Measurements from ENCODE around the gene PYGO1.
A peak's percentile ranks its signal among the peaks of the same experiment; 100 is the strongest.
"Not testable (repeated sequence)": the region's sequence is repeated elsewhere in the genome, so short reads cannot be mapped to it uniquely, and the experiment has no call there.

Gene PYGO1

GRCh38 chr15:55546718-55547117 is 41.4 kb downstream of the PYGO1 start:
- H3K36me3 ChIP-seq (ENCODE audit: insufficient read depth, low read length) = no peaks in the 10 kb centered on the region
- no peaks in the 10 kb centered on the region for H3K4me1 ChIP-seq (ENCODE audit: insufficient read depth, low read length)
- no peak overlapping the region for H3K9ac ChIP-seq (ENCODE audit: low read depth, low read length)
- no peaks in the 10 kb centered on the region for H3K9me3 ChIP-seq (ENCODE audit: control insufficient read depth, insufficient read depth, low read length)

GRCh38 chr15:55535436-55535835 is 52.7 kb downstream of the PYGO1 start:
- Histone ChIP-seq H3K9me3 (ENCODE audit: control insufficient read depth, insufficient read depth, low read length) (no peaks in the 10 kb centered on the region), H3K4me1 (ENCODE audit: insufficient read depth, low read length) (no peaks in the 10 kb centered on the region; the same call in 1 of the 2 replicates), H3K9ac (ENCODE audit: low read depth, low read length) (no peak overlapping the region), H3K36me3 (ENCODE audit: insufficient read depth, low read length) (no peaks in the 10 kb centered on the region)

GRCh38 chr15:55532944-55533343 is 55.2 kb downstream of the PYGO1 start:
- H3K9me3 ChIP-seq (ENCODE audit: control insufficient read depth, insufficient read depth, low read length) = no peaks in the 10 kb centered on the region
- H3K4me1 ChIP-seq (ENCODE audit: insufficient read depth, low read length) = no peaks in the 10 kb centered on the region; the same call in 1 of the 2 replicates
- no peak overlapping the region for H3K9ac ChIP-seq (ENCODE audit: low read depth, low read length)
- H3K36me3 ChIP-seq (ENCODE audit: insufficient read depth, low read length) = no peaks in the 10 kb centered on the region

- no peaks in the 10 kb centered on the region for H3K36me3 ChIP-seq (ENCODE audit: insufficient read depth, low read length)
- H3K4me1 ChIP-seq (ENCODE audit: insufficient read depth, low read length) = no peaks in the 10 kb centered on the region; the same call in 1 of the 2 replicates
- H3K9ac ChIP-seq (ENCODE audit: low read depth, low read length) = no peak overlapping the region
- H3K9me3 ChIP-seq (ENCODE audit: control insufficient read depth, insufficient read depth, low read length) = no peaks in the 10 kb centered on the region
These were observed 57.3 kb downstream of the PYGO1 start for GRCh38 chr15:55530861-55531313.

GRCh38 chr15:55528812-55529211 is 59.3 kb downstream of the PYGO1 start:
- H3K9ac ChIP-seq (ENCODE audit: low read depth, low read length) = no peak overlapping the region
- H3K36me3 ChIP-seq (ENCODE audit: insufficient read depth, low read length) = no peaks in the 10 kb centered on the region
- no peaks in the 10 kb centered on the region; the same call in 1 of the 2 replicates for H3K4me1 ChIP-seq (ENCODE audit: insufficient read depth, low read length)
- no peaks in the 10 kb centered on the region for H3K9me3 ChIP-seq (ENCODE audit: control insufficient read depth, insufficient read depth, low read length)

GRCh38 chr15:55527150-55527549 is 61.0 kb downstream of the PYGO1 start:
- H3K9me3 ChIP-seq (ENCODE audit: control insufficient read depth, insufficient read depth, low read length) = no peaks in the 10 kb centered on the region; the same call in 1 of the 2 replicates
- H3K4me1 ChIP-seq (ENCODE audit: insufficient read depth, low read length) = no peaks in the 10 kb centered on the region; the same call in 1 of the 2 replicates
- H3K9ac ChIP-seq (ENCODE audit: low read depth, low read length) = no peak overlapping the region
- H3K36me3 ChIP-seq (ENCODE audit: insufficient read depth, low read length) = no peaks in the 10 kb centered on the region

GRCh38 chr15:55526559-55527036 is 61.5 kb downstream of the PYGO1 start:
- Histone ChIP-seq H3K4me1 (ENCODE audit: insufficient read depth, low read length) (no peaks in the 10 kb centered on the region; the same call in 1 of the 2 replicates), H3K9ac (ENCODE audit: low read depth, low read length) (no peak overlapping the region), H3K9me3 (ENCODE audit: control insufficient read depth, insufficient read depth, low read length) (no peaks in the 10 kb centered on the region; the same call in 1 of the 2 replicates), H3K36me3 (ENCODE audit: insufficient read depth, low read length) (no peaks in the 10 kb centered on the region)

- H3K4me1 ChIP-seq (ENCODE audit: insufficient read depth, low read length) = no peaks in the 10 kb centered on the region
- no peaks in the 10 kb centered on the region; the same call in 1 of the 2 replicates for H3K9me3 ChIP-seq (ENCODE audit: control insufficient read depth, insufficient read depth, low read length)
- H3K9ac ChIP-seq (ENCODE audit: low read depth, low read length) = no peak overlapping the region
- H3K36me3 ChIP-seq (ENCODE audit: insufficient read depth, low read length) = no peaks in the 10 kb centered on the region
These were observed 65.2 kb downstream of the PYGO1 start for GRCh38 chr15:55522742-55523450.

- H3K4me1 ChIP-seq (ENCODE audit: insufficient read depth, low read length) = no peaks in the 10 kb centered on the region; the same call in 1 of the 2 replicates
- H3K9ac ChIP-seq (ENCODE audit: low read depth, low read length) = no peak overlapping the region
- H3K36me3 ChIP-seq (ENCODE audit: insufficient read depth, low read length) = no peaks in the 10 kb centered on the region
- no peaks in the 10 kb centered on the region; the same call in 1 of the 2 replicates for H3K9me3 ChIP-seq (ENCODE audit: control insufficient read depth, insufficient read depth, low read length)
These were observed 69.5 kb downstream of the PYGO1 start for GRCh38 chr15:55518641-55519040.

GRCh38 chr15:55518009-55518408 is 70.1 kb downstream of the PYGO1 start:
- H3K9ac ChIP-seq (ENCODE audit: low read depth, low read length) = no peak overlapping the region
- H3K36me3 ChIP-seq (ENCODE audit: insufficient read depth, low read length) = no peaks in the 10 kb centered on the region
- H3K4me1 ChIP-seq (ENCODE audit: insufficient read depth, low read length) = no peaks in the 10 kb centered on the region; the same call in 1 of the 2 replicates
- H3K9me3 ChIP-seq (ENCODE audit: control insufficient read depth, insufficient read depth, low read length) = no peaks in the 10 kb centered on the region

GRCh38 chr15:55515991-55516776 is 72.0 kb downstream of the PYGO1 start:
- Histone ChIP-seq H3K4me1 (ENCODE audit: insufficient read depth, low read length) (no peaks in the 10 kb centered on the region; the same call in 1 of the 2 replicates), H3K36me3 (ENCODE audit: insufficient read depth, low read length) (no peaks in the 10 kb centered on the region), H3K9me3 (ENCODE audit: control insufficient read depth, insufficient read depth, low read length) (no peaks in the 10 kb centered on the region), H3K9ac (ENCODE audit: low read depth, low read length) (no peak overlapping the region)

GRCh38 chr15:55515491-55515890 is 72.7 kb downstream of the PYGO1 start:
- Histone ChIP-seq H3K36me3 (ENCODE audit: insufficient read depth, low read length) (no peaks in the 10 kb centered on the region), H3K9ac (ENCODE audit: low read depth, low read length) (no peak overlapping the region), H3K9me3 (ENCODE audit: control insufficient read depth, insufficient read depth, low read length) (no peaks in the 10 kb centered on the region), H3K4me1 (ENCODE audit: insufficient read depth, low read length) (no peaks in the 10 kb centered on the region; the same call in 1 of the 2 replicates)

- no peaks in the 10 kb centered on the region for H3K9me3 ChIP-seq (ENCODE audit: control insufficient read depth, insufficient read depth, low read length)
- H3K4me1 ChIP-seq (ENCODE audit: insufficient read depth, low read length) = no peaks in the 10 kb centered on the region; the same call in 1 of the 2 replicates
- H3K36me3 ChIP-seq (ENCODE audit: insufficient read depth, low read length) = no peaks in the 10 kb centered on the region
- H3K9ac ChIP-seq (ENCODE audit: low read depth, low read length) = no peak overlapping the region
These were observed 73.7 kb downstream of the PYGO1 start for GRCh38 chr15:55514414-55514850.

GRCh38 chr15:55513621-55514413 is 74.3 kb downstream of the PYGO1 start:
- not testable (repeated sequence) for H3K9me3 ChIP-seq (ENCODE audit: control insufficient read depth, insufficient read depth, low read length); H3K36me3 ChIP-seq (ENCODE audit: insufficient read depth, low read length); H3K4me1 ChIP-seq (ENCODE audit: insufficient read depth, low read length)
- H3K9ac ChIP-seq (ENCODE audit: low read depth, low read length) = peak overlapping the region; percentile 12; the same call in 1 of the 2 replicates
